Prostate gland (tissue), 2 donors: ENCODE measurements around the gene KLHDC7B.

Source experiments
- POLR2A ChIP-seq: fragments of 450-650 bp; IDR thresholded peaks from one replicate; pipeline ENCODE4 v1.6.1; 2016; ENCODE audit warnings: antibody characterized with exemption, mild to moderate bottlenecking
- POLR2AphosphoS5 ChIP-seq: sonication (generic); formaldehyde crosslinking; IDR thresholded peaks from one replicate; pipeline ENCODE4 v1.6.1; 2017; ENCODE audit warnings: antibody characterized with exemption
- TF ChIP-seq, protein P1 (sequence below), 4 experiments: fragments of 200-600 bp in 2 of 4; fragments of 450-650 bp in 2 of 4; sonication (generic) in 2 of 4; IDR thresholded peaks; 1 replicate in 3 of 4; 2 replicates in 1 of 4; pipeline ENCODE4 v1.5.1; 2016 to 2019; ENCODE audit warnings: antibody characterized with exemption in 4 of 4, mild to moderate bottlenecking in 2 of 4, moderate library complexity in 2 of 4

DNA sequence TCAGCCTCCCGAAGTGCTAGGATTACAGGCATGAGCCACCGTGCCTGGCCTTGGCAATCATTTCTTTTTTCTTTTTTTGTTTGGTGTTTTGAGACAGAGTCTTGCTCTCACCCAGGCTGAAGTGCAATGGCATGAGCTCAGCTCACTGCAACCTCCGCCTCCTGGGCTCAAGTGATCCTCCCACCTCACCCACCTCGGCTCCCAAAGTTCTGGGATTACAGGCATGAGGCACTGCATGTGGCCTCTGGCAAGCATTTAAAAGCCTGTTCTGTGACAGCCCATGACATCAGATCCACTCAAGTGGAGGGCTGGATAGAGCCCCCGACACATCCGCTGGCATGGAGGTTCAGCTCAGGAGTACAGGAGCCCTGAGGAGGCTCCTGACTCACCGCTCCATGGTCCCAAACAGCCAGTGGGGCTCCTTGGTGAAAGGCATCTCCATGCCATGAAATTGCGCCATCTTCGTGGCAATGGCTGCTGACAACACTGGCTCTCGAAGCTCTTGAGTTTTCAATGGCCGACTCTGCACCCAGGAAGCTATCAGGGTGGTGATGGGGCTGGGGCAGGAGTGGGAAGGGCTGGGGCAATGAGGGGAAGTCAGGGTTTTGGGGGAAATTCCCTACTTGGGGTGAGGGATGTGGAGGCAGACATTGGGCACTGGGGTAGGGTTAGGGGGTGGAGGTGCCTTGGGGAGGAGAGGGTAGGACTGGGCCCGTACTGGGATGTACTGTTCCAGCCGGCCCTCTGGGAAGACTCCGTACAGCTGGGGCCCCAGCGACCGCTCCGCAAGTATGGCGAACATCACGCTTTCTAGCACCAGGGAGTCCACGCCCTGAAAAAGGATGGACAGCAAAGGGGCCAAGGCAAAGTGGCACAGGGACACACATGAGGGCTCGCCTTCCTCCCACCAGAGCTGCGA is 35.6 kb downstream of the KLHDC7B start:
- TF ChIP-seq, protein P1, sequence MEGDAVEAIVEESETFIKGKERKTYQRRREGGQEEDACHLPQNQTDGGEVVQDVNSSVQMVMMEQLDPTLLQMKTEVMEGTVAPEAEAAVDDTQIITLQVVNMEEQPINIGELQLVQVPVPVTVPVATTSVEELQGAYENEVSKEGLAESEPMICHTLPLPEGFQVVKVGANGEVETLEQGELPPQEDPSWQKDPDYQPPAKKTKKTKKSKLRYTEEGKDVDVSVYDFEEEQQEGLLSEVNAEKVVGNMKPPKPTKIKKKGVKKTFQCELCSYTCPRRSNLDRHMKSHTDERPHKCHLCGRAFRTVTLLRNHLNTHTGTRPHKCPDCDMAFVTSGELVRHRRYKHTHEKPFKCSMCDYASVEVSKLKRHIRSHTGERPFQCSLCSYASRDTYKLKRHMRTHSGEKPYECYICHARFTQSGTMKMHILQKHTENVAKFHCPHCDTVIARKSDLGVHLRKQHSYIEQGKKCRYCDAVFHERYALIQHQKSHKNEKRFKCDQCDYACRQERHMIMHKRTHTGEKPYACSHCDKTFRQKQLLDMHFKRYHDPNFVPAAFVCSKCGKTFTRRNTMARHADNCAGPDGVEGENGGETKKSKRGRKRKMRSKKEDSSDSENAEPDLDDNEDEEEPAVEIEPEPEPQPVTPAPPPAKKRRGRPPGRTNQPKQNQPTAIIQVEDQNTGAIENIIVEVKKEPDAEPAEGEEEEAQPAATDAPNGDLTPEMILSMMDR (IDR thresholded peaks at IDR 0.05): no peak
- TF ChIP-seq POLR2A (no peak), POLR2AphosphoS5 (no peak)
